Sigmoid colon (tissue), 7 donors: ENCODE results near the gene PTAFR. TPM values are rescaled to one million over a fixed set of nuclear protein-coding genes. Genes with fewer than 3 reads are reported as not detected.

Experiments used
- DNase-seq: peaks from one replicate; pipeline ENCODE4 v3.0.0-alpha.2; 2019
- H3K27ac ChIP-seq, 4 donors: fragments of 200-600 bp; sonication (generic); one replicate each; pipeline ENCODE4 v1.5.1; 2016 to 2019; ENCODE audit warnings: mild to moderate bottlenecking in 1 of 4
- H3K27me3 ChIP-seq, 3 donors: fragments of 200-600 bp; sonication (generic); one replicate each; pipeline ENCODE4 v1.5.1; 2019; ENCODE audit warnings: mild to moderate bottlenecking in 1 of 3
- H3K36me3 ChIP-seq, 4 donors: fragments of 200-600 bp; sonication (generic); one replicate each; pipeline ENCODE4 v1.5.1; 2016 to 2019
- H3K4me1 ChIP-seq, 4 donors: fragments of 200-600 bp; sonication (generic); one replicate each; pipeline ENCODE4 v1.5.1; 2017 to 2019
- H3K4me3 ChIP-seq, 4 donors: fragments of 200-600 bp; sonication (generic); one replicate each; pipeline ENCODE4 v1.5.1; 2017 to 2019; ENCODE audit warnings: mild to moderate bottlenecking in 2 of 4, moderate library complexity in 1 of 4
- H3K9me3 ChIP-seq, 4 donors: fragments of 200-600 bp in 3 of 4; sonication (generic) in 3 of 4; one replicate each; pipeline versions ENCODE4 v1.5.1 to v1.6.1; 2013 to 2019
- EP300 ChIP-seq, 4 donors: sonication (generic); formaldehyde crosslinking; IDR thresholded peaks; one replicate each; pipeline ENCODE4 v1.6.1; 2017; ENCODE audit warnings: antibody characterized with exemption in 4 of 4
- POLR2A ChIP-seq, 2 donors: fragments of 450-650 bp; IDR thresholded peaks; one replicate each; pipeline ENCODE4 v1.6.1; 2016; ENCODE audit warnings: antibody characterized with exemption in 2 of 2, mild to moderate bottlenecking in 2 of 2, moderate library complexity in 2 of 2
- POLR2AphosphoS5 ChIP-seq, 4 donors: sonication (generic); formaldehyde crosslinking; IDR thresholded peaks; one replicate each; pipeline ENCODE4 v1.6.1; 2017; ENCODE audit warnings: antibody characterized with exemption in 4 of 4
- WGBS, 2 donors: extraction: QIAGEN DNeasy Blood & Tissue Kit; methylation state at CpG; one replicate each; pipeline ENCODE4 v1.1.7; 2013; 5-methylcytosine and 5-hydroxymethylcytosine counted together
- intact Hi-C: fragments of 100-400 bp; cut with DNase I; formaldehyde crosslinking; loops from one replicate; pipeline ENCODE4 v1.15.1; 2023
- polyA plus RNA-seq, 3 donors: library from polyadenylated mRNA; stranded (reverse); fragments of 200-250 nt; gene quantifications; one replicate each; pipeline ENCODE4 v1.2.3, GENCODE V29; 2013
- total RNA-seq, 4 donors: library from RNA; depleted of rRNA; stranded (reverse); fragments of >200 nt; gene quantifications; one replicate each; pipeline ENCODE4 v1.1.0, GENCODE V29; 2016
- TF ChIP-seq, protein P1 (sequence below), 4 experiments: fragments of 450-650 bp in 3 of 4; fragments of 200-600 bp in 1 of 4; IDR thresholded peaks; one replicate each; pipeline ENCODE4 v1.5.1; 2016 to 2019; ENCODE audit warnings: antibody characterized with exemption in 4 of 4, mild to moderate bottlenecking in 3 of 4, moderate library complexity in 2 of 4
- donor health status: healthy with polysubstance abuse.
- donor health status: Bipolar disorder and iron deficiency.
- donor health status: healthy.

The PTAFR gene, protein sequence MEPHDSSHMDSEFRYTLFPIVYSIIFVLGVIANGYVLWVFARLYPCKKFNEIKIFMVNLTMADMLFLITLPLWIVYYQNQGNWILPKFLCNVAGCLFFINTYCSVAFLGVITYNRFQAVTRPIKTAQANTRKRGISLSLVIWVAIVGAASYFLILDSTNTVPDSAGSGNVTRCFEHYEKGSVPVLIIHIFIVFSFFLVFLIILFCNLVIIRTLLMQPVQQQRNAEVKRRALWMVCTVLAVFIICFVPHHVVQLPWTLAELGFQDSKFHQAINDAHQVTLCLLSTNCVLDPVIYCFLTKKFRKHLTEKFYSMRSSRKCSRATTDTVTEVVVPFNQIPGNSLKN
- total RNA-seq (1 to 10 TPM; 4.1 to 8.0 (median 4.7) TPM), polyA plus RNA-seq (1 to 10 TPM; 1.8 to 9.9 (median 4.2) TPM)

DNA sequence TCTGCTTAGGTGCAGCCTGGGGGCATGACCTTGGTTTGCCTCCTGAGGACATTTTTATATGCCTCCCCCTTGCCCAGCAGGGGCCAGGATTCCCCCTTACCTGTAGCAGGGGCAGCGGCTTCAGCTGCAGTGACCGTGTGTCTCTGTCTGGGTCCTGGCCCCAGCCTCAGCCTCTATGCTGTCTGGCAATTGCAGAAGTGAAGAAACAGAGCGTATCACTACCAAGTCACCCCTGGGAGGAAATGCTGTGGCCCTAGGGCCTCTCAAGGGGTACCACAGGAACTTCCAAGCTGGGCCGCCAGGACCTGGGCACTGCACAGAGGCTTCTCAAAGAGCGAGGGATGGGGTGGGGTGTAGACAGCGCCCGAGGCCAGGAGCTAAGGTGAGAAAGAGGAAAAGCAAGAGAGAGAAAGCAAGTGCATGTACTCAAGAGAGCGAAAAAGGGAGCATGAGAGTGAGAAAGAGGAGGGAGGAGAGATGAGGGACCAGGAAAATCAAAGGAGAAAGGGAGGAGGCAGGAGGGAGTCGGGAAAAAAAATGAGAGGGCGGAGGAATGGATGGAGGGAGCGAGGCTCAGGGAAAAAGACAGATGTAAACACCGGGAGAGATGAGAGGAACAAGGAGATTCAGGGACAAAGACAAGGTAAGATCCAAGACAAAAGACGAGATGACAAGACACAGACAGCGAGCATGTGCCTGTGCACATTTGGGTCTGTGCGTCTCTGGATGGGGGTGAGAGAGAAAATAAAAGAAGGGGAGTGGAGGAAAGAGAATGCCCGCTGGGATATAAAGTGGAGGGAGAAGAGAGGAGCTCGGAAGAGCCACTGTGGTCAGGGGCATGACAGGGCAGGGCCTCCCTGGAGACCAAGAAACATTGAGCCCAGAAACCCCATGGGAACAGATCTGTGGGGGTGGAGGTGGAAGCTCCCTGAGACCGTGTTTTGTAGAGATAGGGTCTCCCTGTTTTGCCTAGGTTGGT, at the start of gene PTAFR:
TSS of gene PTAFR (minus strand) at position 199 of the 979 bp plus-strand sequence. CDS start 25,669 bp downstream, outside the sequence.
- 63 to 89% methylated on average over 18 of the region's 18 CpGs for WGBS, 2 donors

DNA sequence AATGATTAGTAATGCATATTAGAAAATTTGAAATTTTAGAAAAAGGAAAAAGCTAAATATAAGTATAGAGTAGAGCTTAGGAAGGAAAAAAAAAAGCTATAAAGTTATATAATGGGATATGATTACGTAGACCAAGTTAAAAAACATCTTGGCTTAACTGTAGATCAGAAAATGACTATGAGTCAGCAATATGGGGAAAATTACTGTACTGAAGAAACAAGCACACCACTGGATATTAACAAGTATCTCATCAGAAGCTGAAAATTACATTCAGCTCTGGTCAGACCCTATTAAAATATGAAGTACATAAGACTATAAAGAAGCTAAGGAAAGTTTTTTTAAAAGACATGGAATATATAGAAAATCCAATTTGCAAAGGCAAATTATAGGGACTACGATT, 36.8 kb upstream of the PTAFR start:
- intact Hi-C loops = no loop called here
- no peak for DNase-seq
- no peak overlapping the region for H3K4me3 ChIP-seq
- WGBS, 2 donors = 53 to 86% methylated on average over 2 of the region's 2 CpGs
- peaks cover 0 to 49% (median 12%) of the 10 kb centered on the region in 4 donors for H3K36me3 ChIP-seq
- H3K27ac ChIP-seq = no peak overlapping the region
- H3K4me1 ChIP-seq = peaks cover 0 to 6% (median 0%) of the 10 kb centered on the region in 4 donors
- no peaks in the 10 kb centered on the region for H3K9me3 ChIP-seq
- no peaks in the 10 kb centered on the region for H3K27me3 ChIP-seq
- TF ChIP-seq POLR2A (IDR thresholded peaks at IDR 0.05) (no peak), EP300 (IDR thresholded peaks at IDR 0.05) (no peak), POLR2AphosphoS5 (IDR thresholded peaks at IDR 0.05) (no peak)
- TF ChIP-seq, protein P1, sequence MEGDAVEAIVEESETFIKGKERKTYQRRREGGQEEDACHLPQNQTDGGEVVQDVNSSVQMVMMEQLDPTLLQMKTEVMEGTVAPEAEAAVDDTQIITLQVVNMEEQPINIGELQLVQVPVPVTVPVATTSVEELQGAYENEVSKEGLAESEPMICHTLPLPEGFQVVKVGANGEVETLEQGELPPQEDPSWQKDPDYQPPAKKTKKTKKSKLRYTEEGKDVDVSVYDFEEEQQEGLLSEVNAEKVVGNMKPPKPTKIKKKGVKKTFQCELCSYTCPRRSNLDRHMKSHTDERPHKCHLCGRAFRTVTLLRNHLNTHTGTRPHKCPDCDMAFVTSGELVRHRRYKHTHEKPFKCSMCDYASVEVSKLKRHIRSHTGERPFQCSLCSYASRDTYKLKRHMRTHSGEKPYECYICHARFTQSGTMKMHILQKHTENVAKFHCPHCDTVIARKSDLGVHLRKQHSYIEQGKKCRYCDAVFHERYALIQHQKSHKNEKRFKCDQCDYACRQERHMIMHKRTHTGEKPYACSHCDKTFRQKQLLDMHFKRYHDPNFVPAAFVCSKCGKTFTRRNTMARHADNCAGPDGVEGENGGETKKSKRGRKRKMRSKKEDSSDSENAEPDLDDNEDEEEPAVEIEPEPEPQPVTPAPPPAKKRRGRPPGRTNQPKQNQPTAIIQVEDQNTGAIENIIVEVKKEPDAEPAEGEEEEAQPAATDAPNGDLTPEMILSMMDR (IDR thresholded peaks at IDR 0.05) = no peak

More for the DNA sequence above, at the start of gene PTAFR:
- Histone ChIP-seq H3K36me3 (no peaks in the 10 kb centered on the region), H3K4me3 (peak within 1 kb of the TSS in 3 of 4 donors; percentile 7 to 30 (median 12)), H3K9me3 (no peaks in the 10 kb centered on the region), H3K27me3 (no peaks in the 10 kb centered on the region), H3K4me1 (no peaks in the 10 kb centered on the region), H3K27ac (peak within 1 kb of the TSS in 3 of 4 donors; percentile 19 to 57 (median 43))
- DNase-seq = no peak
- intact Hi-C loops = no loop called here
- TF ChIP-seq EP300 (IDR thresholded peaks at IDR 0.05) (no peak), POLR2A (IDR thresholded peaks at IDR 0.05) (no peak), POLR2AphosphoS5 (IDR thresholded peaks at IDR 0.05) (no peak)
- TF ChIP-seq, protein P1 (IDR thresholded peaks at IDR 0.05) = no peak

DNA sequence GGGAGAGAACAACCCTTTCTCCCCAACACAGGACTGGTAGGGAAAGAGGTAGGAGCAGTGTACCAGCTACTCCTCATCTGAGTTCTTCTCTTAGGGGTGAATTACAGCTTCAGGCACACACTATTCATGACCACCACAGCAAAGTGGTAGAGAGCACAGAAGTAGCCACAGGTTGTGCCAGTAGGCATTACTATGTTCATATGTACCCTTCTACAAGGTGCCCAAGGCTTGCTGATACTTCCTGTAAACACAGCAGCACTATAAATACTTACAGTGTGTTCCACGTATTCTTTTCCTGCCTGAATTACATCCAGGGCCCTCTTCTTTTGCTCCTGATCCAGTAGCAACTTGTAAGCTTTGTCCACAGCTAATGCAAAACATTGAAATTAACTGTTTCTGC, 33.2 kb upstream of the PTAFR start:
- peaks cover 6 to 81% (median 26%) of the 10 kb centered on the region in 4 donors for H3K36me3 ChIP-seq
- intact Hi-C loops = loop anchor here (2.0 kb wide), 1 partner anchor 119 kb away; no protein-coding TSS in a partner anchor
- no peak overlapping the region for H3K27ac ChIP-seq
- H3K4me3 ChIP-seq = no peak overlapping the region
- no peaks in the 10 kb centered on the region for H3K27me3 ChIP-seq
- H3K9me3 ChIP-seq = no peaks in the 10 kb centered on the region
- TF ChIP-seq, protein P1 (IDR thresholded peaks at IDR 0.05) = no peak
- TF ChIP-seq POLR2AphosphoS5 (IDR thresholded peaks at IDR 0.05) (no peak), EP300 (IDR thresholded peaks at IDR 0.05) (no peak), POLR2A (IDR thresholded peaks at IDR 0.05) (no peak)
- H3K4me1 ChIP-seq = peaks cover 0 to 6% (median 0%) of the 10 kb centered on the region in 4 donors
- 73 to 77% methylated on average over 1 of the region's 1 CpG for WGBS, 2 donors
- no peak for DNase-seq

DNA sequence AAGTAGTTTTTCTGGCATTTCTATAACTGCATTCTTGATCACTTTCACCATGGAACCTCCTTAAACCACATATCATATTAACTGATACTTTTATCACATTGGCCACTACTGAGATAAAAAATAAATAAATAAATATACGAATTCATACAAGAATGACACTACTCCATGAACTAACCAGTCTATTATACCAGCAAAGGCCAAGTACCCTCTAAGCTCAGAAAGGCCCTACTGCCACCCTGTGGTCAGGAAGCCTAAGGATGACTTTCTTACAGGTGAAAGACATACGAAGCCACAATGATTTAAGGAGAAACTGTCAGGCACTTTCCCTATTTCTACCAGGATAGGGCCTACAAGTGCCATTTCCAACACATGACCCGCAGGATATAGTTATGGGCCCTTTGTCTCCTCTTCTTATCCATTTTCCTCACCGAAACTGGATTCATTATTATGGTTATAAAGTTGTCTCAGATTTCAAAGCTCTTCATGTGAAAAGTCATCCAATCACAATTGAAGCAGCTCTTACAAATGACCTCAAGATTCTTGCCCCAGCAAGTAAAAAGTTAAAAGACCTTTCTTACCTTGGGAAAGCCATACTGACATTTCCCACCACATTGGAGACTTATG, 32.4 kb upstream of the PTAFR start:
- Histone ChIP-seq H3K9me3 (no peaks in the 10 kb centered on the region), H3K4me1 (peaks cover 0 to 6% (median 0%) of the 10 kb centered on the region in 4 donors), H3K27ac (no peak overlapping the region), H3K27me3 (no peaks in the 10 kb centered on the region), H3K4me3 (no peak overlapping the region), H3K36me3 (peaks cover 6 to 81% (median 32%) of the 10 kb centered on the region in 4 donors)
- no peak for DNase-seq
- intact Hi-C loops = loop anchor here (2.0 kb wide), 1 partner anchor 118 kb away; no protein-coding TSS in a partner anchor
- 8 to 35% methylated on average over 4 of the region's 4 CpGs for WGBS, 2 donors
- TF ChIP-seq EP300 (IDR thresholded peaks at IDR 0.05) (no peak), POLR2AphosphoS5 (IDR thresholded peaks at IDR 0.05) (no peak), POLR2A (IDR thresholded peaks at IDR 0.05) (no peak)
- TF ChIP-seq, protein P1 (IDR thresholded peaks at IDR 0.05) = peak in 3 of 4 experiments; percentile 29 to 48 (median 43)
